Left ventricle myocardium inferior (tissue), 1 donor: ENCODE results near the gene MIB2. TPM values are rescaled to one million over a fixed set of nuclear protein-coding genes. Genes with fewer than 3 reads are reported as not detected.

ENCODE experiments used
- DNase-seq: peaks from one replicate; pipeline ENCODE4 v3.0.0-alpha.2; 2020
- H3K27ac ChIP-seq: fragments of 200-600 bp; replicated peaks from 2 replicates; pipeline ENCODE4 v1.8.0; 2021
- H3K27me3 ChIP-seq: fragments of 200-600 bp; 2 replicates; pipeline ENCODE4 v1.8.0; 2021; ENCODE audit warnings: low read depth
- H3K36me3 ChIP-seq: fragments of 200-600 bp; 2 replicates; pipeline ENCODE4 v1.8.0; 2021
- H3K4me1 ChIP-seq: fragments of 200-600 bp; 2 replicates; pipeline ENCODE4 v1.8.0; 2021
- H3K4me3 ChIP-seq: fragments of 200-600 bp; 2 replicates; pipeline ENCODE4 v1.8.0; 2021; ENCODE audit warnings: mild to moderate bottlenecking, moderate library complexity
- H3K9me3 ChIP-seq: fragments of 200-600 bp; replicated peaks from 2 replicates; pipeline ENCODE4 v1.8.0; 2021
- intact Hi-C: fragments of 100-400 bp; cut with micrococcal nuclease; formaldehyde crosslinking; loops from one replicate; pipeline ENCODE4 v1.11.0; 2022
- total RNA-seq: library from RNA; stranded (reverse); fragmentation: NEBNext Ultra II Directional; extraction: Animal tissue kit (Norgen Biotek cat#: 25700); gene quantifications from one replicate; pipeline ENCODE4 v1.2.1, GENCODE V29; 2021
- TF ChIP-seq, protein P1 (sequence below): fragments of 200-600 bp; IDR thresholded peaks from 2 replicates; pipeline ENCODE4 v1.8.0; 2021; ENCODE audit warnings: antibody characterized with exemption, mild to moderate bottlenecking, borderline replicate concordance
- donor health status: DM: no; HTN: yes; CAD: no; lungs with severe emphysema.

MIB2 gene
- total RNA-seq, 1 donor from 2014 or later = 129 TPM

DNA sequence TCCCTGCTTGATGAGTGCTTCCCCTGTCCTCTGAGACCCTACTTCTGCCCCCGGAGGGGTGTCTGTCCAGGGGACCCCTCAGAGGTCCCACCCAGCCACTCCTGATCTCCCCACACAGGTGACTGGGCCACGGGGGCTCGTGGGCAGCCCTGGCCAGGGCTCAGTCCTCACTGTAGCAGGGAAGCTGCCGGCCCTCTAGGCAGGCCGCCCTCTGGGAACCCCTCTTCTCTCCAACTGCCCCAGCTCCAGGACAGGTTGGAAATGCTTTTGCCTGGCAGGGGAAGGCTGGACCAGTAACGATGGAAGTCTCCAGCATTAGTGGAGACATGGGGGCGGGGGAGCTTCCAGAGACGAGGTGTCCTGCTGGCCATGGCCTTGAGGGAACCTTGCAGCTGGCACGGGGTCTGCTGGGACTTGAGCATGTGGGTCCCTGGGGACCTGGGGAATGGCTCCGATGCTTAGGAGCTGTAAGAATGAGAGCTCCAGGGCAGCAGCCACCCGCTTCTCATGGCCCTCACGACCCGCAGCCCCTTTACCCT, 12.3 kb upstream of the MIB2 start:
- Histone ChIP-seq H3K27ac (no peak overlapping the region), H3K27me3 (peaks cover 64% of the 10 kb centered on the region), H3K4me1 (peaks cover 15% of the 10 kb centered on the region), H3K9me3 (no peaks in the 10 kb centered on the region), H3K36me3 (no peaks in the 10 kb centered on the region), H3K4me3 (no peak overlapping the region)
- no peak for DNase-seq
- TF ChIP-seq, protein P1, sequence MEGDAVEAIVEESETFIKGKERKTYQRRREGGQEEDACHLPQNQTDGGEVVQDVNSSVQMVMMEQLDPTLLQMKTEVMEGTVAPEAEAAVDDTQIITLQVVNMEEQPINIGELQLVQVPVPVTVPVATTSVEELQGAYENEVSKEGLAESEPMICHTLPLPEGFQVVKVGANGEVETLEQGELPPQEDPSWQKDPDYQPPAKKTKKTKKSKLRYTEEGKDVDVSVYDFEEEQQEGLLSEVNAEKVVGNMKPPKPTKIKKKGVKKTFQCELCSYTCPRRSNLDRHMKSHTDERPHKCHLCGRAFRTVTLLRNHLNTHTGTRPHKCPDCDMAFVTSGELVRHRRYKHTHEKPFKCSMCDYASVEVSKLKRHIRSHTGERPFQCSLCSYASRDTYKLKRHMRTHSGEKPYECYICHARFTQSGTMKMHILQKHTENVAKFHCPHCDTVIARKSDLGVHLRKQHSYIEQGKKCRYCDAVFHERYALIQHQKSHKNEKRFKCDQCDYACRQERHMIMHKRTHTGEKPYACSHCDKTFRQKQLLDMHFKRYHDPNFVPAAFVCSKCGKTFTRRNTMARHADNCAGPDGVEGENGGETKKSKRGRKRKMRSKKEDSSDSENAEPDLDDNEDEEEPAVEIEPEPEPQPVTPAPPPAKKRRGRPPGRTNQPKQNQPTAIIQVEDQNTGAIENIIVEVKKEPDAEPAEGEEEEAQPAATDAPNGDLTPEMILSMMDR = no peak
- intact Hi-C loops = no loop called here

DNA sequence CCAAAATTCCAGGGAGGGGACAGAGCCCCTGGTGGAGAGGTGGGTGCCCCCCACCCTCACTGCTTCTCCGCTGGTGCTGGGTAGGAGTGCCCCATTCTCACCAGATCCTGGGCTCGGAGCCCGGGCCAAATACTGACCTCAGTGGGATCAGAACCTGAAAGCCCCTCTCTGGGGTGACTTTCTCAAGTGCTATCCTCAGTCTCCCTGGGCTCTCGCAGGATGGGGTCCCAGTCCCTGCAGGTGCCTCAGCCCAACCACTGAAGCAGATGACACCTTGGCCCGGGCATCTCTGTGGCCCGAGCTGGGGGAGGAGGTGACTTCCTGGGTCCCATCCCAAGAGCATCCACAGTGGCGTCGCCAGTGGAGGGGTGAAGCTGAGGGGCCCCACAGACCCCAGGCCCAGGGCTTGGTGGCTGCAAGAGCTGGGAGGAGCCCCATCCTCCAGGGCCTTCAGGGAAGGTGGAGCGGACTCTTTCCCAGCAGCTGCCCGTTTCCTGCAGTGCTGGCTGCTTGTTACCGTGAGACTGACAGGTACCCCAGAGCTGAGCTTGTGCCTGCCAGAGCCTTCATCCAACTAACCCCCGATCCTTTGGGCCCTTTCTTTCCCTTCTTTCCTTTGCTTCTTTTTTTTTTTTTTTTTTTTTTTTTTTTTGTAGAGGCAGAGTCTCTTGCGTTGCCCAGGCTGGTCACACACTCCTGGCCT, 11.5 kb upstream of the MIB2 start:
- H3K27me3 ChIP-seq = peaks cover 57% of the 10 kb centered on the region

DNA sequence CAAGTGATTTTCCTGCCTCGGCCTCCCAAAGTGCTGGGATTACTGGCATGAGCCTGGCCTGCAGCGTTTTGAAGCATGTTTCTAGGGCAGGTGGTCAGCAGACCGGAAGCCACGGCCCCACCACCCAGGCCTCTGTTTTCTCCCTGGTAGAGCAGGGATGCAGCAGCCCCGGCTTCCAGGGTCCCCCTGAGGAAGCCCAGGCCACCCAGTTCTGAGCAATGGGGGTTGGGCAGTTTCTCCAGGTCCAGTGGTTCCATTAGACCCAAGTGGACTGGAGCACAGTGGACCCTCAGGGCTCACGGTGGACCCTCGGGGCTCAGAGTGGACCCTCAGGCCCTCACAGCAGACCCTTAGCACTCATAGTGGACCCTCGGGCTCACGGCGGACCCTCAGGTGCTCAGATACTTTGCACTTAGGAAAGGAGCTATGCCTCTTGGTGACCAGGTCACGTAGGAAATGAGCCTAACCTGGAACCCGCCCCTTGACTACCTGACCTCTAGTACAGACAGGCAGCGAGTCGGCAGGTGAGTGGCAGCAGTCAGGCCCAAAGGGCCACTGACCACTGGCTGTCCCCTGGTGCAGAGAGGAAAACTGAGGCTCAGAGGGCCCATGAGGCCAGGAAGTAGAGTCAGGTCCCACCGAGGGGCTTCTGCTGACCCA, 10.8 kb upstream of the MIB2 start:
- H3K36me3 ChIP-seq = no peaks in the 10 kb centered on the region
- no peak overlapping the region for H3K4me3 ChIP-seq
- H3K4me1 ChIP-seq = peaks cover 8% of the 10 kb centered on the region
- intact Hi-C loops = no loop called here
- TF ChIP-seq, protein P1 = no peak
- no peak for DNase-seq
- H3K9me3 ChIP-seq = no peaks in the 10 kb centered on the region
- peaks cover 50% of the 10 kb centered on the region for H3K27me3 ChIP-seq
- no peak overlapping the region for H3K27ac ChIP-seq

More for the DNA sequence above, 11.5 kb upstream of the MIB2 start:
- TF ChIP-seq, protein P1 = no peak
- intact Hi-C loops = no loop called here
- Histone ChIP-seq H3K27ac (no peak overlapping the region), H3K36me3 (no peaks in the 10 kb centered on the region), H3K4me3 (no peak overlapping the region), H3K9me3 (no peaks in the 10 kb centered on the region), H3K4me1 (peaks cover 14% of the 10 kb centered on the region)
- DNase-seq = no peak

DNA sequence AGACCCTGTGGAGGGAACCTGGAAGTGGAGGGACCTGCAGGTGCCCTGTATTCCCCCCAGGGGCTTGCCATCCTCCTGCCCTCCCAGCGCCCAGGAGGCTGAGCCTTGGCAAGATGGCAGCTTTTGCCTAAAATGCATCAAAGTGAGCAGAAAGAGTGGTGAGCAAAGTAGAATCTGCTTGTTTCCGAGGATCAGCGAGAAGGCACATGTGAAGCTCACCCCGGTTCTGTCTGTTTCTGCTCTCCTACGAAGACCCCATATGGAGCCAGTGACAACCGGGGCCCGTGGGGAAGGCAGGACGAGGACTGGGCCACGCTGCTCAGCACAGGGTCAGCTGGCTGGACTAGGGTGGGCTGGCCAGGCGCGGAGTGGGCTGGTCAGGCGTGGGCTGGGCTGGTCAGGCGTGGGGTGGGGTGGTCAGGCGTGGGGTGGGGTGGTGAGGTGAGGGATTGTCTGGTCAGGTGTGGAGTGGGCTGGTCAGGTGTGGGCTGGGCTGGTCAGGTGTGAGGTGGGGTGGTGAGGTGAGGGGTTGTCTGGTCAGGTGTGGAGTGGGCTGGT, 10.2 kb upstream of the MIB2 start:
- no peak for DNase-seq
- Histone ChIP-seq H3K4me3 (no peak overlapping the region), H3K9me3 (no peaks in the 10 kb centered on the region), H3K27me3 (peaks cover 48% of the 10 kb centered on the region), H3K4me1 (peaks cover 8% of the 10 kb centered on the region), H3K36me3 (no peaks in the 10 kb centered on the region), H3K27ac (no peak overlapping the region)
- intact Hi-C loops = no loop called here
- TF ChIP-seq, protein P1 = no peak

DNA sequence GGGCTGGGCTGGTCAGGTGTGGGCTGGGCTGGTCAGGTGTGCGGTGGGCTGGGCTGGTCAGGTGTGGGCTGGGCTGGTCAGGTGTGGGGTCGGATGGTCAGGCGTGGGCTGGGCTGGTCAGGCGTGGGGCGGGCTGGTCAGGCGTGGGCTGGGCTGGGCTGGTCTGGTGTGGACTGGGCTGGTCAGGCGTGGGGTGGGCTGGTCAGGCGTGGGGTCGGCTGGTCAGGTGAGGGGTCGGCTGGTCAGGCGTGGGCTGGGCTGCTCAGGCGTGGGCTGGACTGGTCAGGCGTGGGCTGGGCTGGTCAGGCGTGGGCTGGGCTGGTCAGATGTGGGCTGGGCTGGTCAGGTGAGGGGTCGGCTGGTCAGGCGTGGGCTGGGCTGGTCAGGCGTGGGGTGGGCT, 9.6 kb upstream of the MIB2 start:
- peaks cover 42% of the 10 kb centered on the region for H3K27me3 ChIP-seq
- intact Hi-C loops = no loop called here
- TF ChIP-seq, protein P1 = no peak
- H3K9me3 ChIP-seq = no peaks in the 10 kb centered on the region
- no peak overlapping the region for H3K27ac ChIP-seq
- H3K4me1 ChIP-seq = peaks cover 2% of the 10 kb centered on the region
- no peak for DNase-seq
- H3K36me3 ChIP-seq = no peaks in the 10 kb centered on the region
- H3K4me3 ChIP-seq = no peak overlapping the region
